ENCODE measurements around the gene SYT13. TPM values are rescaled to one million over a fixed set of nuclear protein-coding genes. Genes with fewer than 3 reads are reported as not detected.

The SYT13 gene
- total and polyA plus RNA-seq, 2 experiments from 2014 or later: 1.7 to 11.5 TPM

DNA sequence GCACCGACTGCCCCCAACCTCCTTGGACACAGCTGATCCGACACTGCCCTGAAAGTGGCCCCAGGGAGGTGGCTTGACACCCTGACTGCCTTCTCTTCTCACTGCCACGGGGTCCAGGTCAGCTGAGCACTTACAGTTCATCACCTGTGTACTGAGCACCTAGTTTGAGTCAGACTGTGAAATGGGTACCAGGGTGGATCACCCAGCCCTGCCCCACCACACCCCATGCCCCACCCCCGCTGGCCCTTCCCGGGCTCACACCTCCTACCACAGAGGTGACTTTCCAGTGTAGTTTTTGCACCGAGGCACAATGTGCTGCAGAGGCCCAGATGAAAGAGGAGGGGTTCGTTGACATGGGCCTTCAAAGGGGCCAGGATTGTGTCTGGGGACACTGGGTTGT is 80.2 kb downstream of the SYT13 start:
- Histone ChIP-seq H3K9me3 (ENCODE audit: low read depth) (no peaks in the 10 kb centered on the region), H4K20me1 (ENCODE audit: insufficient read depth, poor library complexity, severe bottlenecking) (no peaks in the 10 kb centered on the region), H3K4me2 (no peak overlapping the region), H3K27me3 (no peaks in the 10 kb centered on the region), H2AFZ (no peak overlapping the region), H3K27ac (no peak overlapping the region), H3K36me3 (replicated peaks; ENCODE audit: insufficient read depth, low read depth) (no peaks in the 10 kb centered on the region), H3K79me2 (peaks cover 24% of the 10 kb centered on the region), H3K4me3 (no peak overlapping the region), H3K4me1 (ENCODE audit: insufficient read depth) (peaks cover 29% of the 10 kb centered on the region), H3K9me2 (replicated peaks; ENCODE audit: insufficient read depth) (no peaks in the 10 kb centered on the region)
- 93% methylated on average over 7 of the region's 7 CpGs for WGBS (ENCODE audit: low lambda C conversion rate, missing lambda C conversion rate)
- no peak for DNase-seq (ENCODE audit: low spot score)
- no peak for TF ChIP-seq EZH2phosphoT487 (IDR thresholded peaks at IDR 0.05; ENCODE audit: low read depth, severe bottlenecking, unreplicated experiment)
- no peak for TF ChIP-seq EZH2 (IDR thresholded peaks at IDR 0.05; ENCODE audit: borderline replicate concordance)
- TF ChIP-seq, protein P1, sequence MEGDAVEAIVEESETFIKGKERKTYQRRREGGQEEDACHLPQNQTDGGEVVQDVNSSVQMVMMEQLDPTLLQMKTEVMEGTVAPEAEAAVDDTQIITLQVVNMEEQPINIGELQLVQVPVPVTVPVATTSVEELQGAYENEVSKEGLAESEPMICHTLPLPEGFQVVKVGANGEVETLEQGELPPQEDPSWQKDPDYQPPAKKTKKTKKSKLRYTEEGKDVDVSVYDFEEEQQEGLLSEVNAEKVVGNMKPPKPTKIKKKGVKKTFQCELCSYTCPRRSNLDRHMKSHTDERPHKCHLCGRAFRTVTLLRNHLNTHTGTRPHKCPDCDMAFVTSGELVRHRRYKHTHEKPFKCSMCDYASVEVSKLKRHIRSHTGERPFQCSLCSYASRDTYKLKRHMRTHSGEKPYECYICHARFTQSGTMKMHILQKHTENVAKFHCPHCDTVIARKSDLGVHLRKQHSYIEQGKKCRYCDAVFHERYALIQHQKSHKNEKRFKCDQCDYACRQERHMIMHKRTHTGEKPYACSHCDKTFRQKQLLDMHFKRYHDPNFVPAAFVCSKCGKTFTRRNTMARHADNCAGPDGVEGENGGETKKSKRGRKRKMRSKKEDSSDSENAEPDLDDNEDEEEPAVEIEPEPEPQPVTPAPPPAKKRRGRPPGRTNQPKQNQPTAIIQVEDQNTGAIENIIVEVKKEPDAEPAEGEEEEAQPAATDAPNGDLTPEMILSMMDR (IDR thresholded peaks at IDR 0.05; ENCODE audit: poor library complexity): no peak

DNA sequence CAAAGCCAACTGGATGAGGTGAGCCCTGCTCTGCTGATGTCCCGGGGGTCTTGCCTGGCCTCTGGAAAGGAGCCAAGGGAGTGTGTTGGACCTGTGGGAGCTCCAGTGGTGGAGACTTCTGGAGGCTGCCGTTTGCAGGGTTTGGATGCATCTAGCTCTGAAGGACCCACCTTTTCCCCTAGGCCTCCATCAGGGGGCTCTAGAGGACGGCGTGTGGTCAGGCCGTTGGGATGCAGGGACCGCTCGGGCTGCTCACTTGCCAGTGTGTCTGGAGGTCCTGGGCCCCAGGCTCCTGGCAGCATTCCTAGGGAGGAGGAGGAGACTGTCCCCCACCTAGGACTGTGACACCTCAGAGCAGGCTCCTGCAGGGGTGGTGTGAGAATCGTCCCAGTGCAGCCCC is 81.4 kb downstream of the SYT13 start:
- DNase-seq (ENCODE audit: low spot score): no peak
- H3K36me3 ChIP-seq (replicated peaks; ENCODE audit: insufficient read depth, low read depth): no peaks in the 10 kb centered on the region
- peaks cover 29% of the 10 kb centered on the region for H3K79me2 ChIP-seq
- H3K27ac ChIP-seq: no peak overlapping the region
- H3K4me2 ChIP-seq: no peak overlapping the region
- H3K4me1 ChIP-seq (ENCODE audit: insufficient read depth): peaks cover 19% of the 10 kb centered on the region
- H2AFZ ChIP-seq: no peak overlapping the region
- H3K9me2 ChIP-seq (replicated peaks; ENCODE audit: insufficient read depth): no peaks in the 10 kb centered on the region
- no peak for TF ChIP-seq EZH2phosphoT487 (IDR thresholded peaks at IDR 0.05; ENCODE audit: low read depth, severe bottlenecking, unreplicated experiment)
- TF ChIP-seq, protein P1 (IDR thresholded peaks at IDR 0.05; ENCODE audit: poor library complexity): peak; percentile 21
- 61% methylated on average over 8 of the region's 8 CpGs for WGBS (ENCODE audit: low lambda C conversion rate, missing lambda C conversion rate)
- no peaks in the 10 kb centered on the region for H3K27me3 ChIP-seq
- no peak overlapping the region for H3K4me3 ChIP-seq
- H4K20me1 ChIP-seq (ENCODE audit: insufficient read depth, poor library complexity, severe bottlenecking): no peaks in the 10 kb centered on the region
- H3K9me3 ChIP-seq (ENCODE audit: low read depth): no peaks in the 10 kb centered on the region

DNA sequence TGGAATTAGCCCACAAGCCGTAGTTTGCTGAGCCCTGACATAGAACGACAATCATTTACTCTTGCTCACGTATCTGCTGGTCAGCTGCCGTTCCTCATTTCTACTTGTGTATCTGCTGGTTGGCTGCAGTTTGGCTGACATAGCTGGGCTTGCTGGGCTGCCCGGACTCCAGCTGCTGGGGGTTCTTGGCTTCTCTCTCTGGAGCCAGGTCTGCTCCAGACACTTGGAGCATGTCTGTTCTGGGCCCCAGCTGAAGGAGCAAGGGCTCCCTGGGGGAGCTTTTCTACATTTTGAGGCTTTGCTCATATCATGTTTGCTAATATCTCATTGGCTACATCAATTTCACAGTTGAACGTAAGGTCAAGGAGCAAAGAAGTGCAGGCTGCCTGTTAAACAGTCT is 92.4 kb downstream of the SYT13 start:
- Histone ChIP-seq H3K9me2 (replicated peaks; ENCODE audit: insufficient read depth) (no peaks in the 10 kb centered on the region), H3K27me3 (no peaks in the 10 kb centered on the region), H3K4me2 (no peak overlapping the region), H3K79me2 (peaks cover 12% of the 10 kb centered on the region), H3K4me3 (no peak overlapping the region), H3K36me3 (replicated peaks; ENCODE audit: insufficient read depth, low read depth) (no peaks in the 10 kb centered on the region), H2AFZ (no peak overlapping the region), H3K4me1 (ENCODE audit: insufficient read depth) (no peaks in the 10 kb centered on the region), H4K20me1 (ENCODE audit: insufficient read depth, poor library complexity, severe bottlenecking) (no peaks in the 10 kb centered on the region), H3K9me3 (ENCODE audit: low read depth) (no peaks in the 10 kb centered on the region), H3K27ac (no peak overlapping the region)
- no peak for DNase-seq (ENCODE audit: low spot score)
- TF ChIP-seq EZH2phosphoT487 (IDR thresholded peaks at IDR 0.05; ENCODE audit: low read depth, severe bottlenecking, unreplicated experiment) (no peak), EZH2 (IDR thresholded peaks at IDR 0.05; ENCODE audit: borderline replicate concordance) (no peak)
- TF ChIP-seq, protein P1 (IDR thresholded peaks at IDR 0.05; ENCODE audit: poor library complexity): no peak
- WGBS (ENCODE audit: low lambda C conversion rate, missing lambda C conversion rate): 90% methylated on average over 6 of the region's 6 CpGs

Other genes with a start within 250 kb of the SYT13 start
- 15.0 and 25.0 TPM in 2 replicates for gene PRDM11, start 139.7 kb downstream of the SYT13 start, total RNA-seq
- 8.8 and 11.2 TPM in 2 replicates for gene PRDM11, start 139.7 kb downstream of the SYT13 start, polyA plus RNA-seq